ENCODE measurements around the gene GCAT. TPM values are rescaled to one million over a fixed set of nuclear protein-coding genes. Genes with fewer than 3 reads are reported as not detected.

GCAT gene
- total and polyA plus RNA-seq, 2 of the 4 experiments (the other 2 are of a cell fraction): 20.6 to 32.3 TPM

- peak overlapping the region; percentile 44 for H2AFZ ChIP-seq (replicated peaks; ENCODE audit: low read length, poor library complexity)
- TSS peak; percentile 87 for BruUV-seq (replicated peaks)
- 47% methylated on average over 13 of the region's 27 CpGs; no CpG with 5 or more reads in 1 of the 2 experiments for WGBS, 2 experiments (ENCODE audit: extremely low coverage in 2 of 2, insufficient read length in 1 of 2)
- no peak overlapping the region for H3K18ac ChIP-seq (ENCODE audit: low read depth, low read length)
- no peak overlapping the region for H2BK20ac ChIP-seq (ENCODE audit: low read depth, low read length)
- in situ Hi-C loops (cut with MboI; ENCODE audit: low sequenced_read_pairs): no loop called here
- peaks cover 26 to 48% of the 10 kb centered on the region in 2 experiments for H3K79me1 ChIP-seq (ENCODE audit: low read depth in 1 of 2, low read length in 2 of 2)
- dilution Hi-C loops (cut with HindIII; ENCODE audit: low sequenced_read_pairs, unreplicated experiment): no loop called here
- intact Hi-C loops (cut with micrococcal nuclease): loop anchor here (2.0 kb wide), 1 partner anchor 14 kb away; no protein-coding TSS in a partner anchor
- peaks cover 12% of the 10 kb centered on the region for H4K20me1 ChIP-seq (ENCODE audit: insufficient read depth, low read length)
- H3K56ac ChIP-seq (ENCODE audit: extremely low read depth, insufficient read depth, low read length): 0 out of 2 replicates have a peak overlapping the region, but pooled peaks have one; percentile 50
- peaks cover 13% of the 10 kb centered on the region for H3K36me3 ChIP-seq (ENCODE audit: control insufficient read depth, insufficient read depth, low read length)
- no peak for TF ChIP-seq MXI1 (IDR thresholded peaks at IDR 0.05; ENCODE audit: borderline replicate concordance, low read depth, low read length)
- no peak for TF ChIP-seq RFX5 (IDR thresholded peaks at IDR 0.05; ENCODE audit: low read depth, low read length)
- no peak for TF ChIP-seq RCOR1 (IDR thresholded peaks at IDR 0.05; ENCODE audit: insufficient replicate concordance, low read length)
- TF ChIP-seq FOS (IDR thresholded peaks at IDR 0.05; ENCODE audit: low read depth, low read length): no peak
- no peak for TF ChIP-seq RAD21 (IDR thresholded peaks at IDR 0.05; ENCODE audit: low read length)
- TF ChIP-seq MAFK (IDR thresholded peaks at IDR 0.05; ENCODE audit: low read depth, low read length): no peak
- H4K8ac ChIP-seq (ENCODE audit: low read depth in 2 of 2, low read length in 2 of 2): peak overlapping the region; percentile 86 to 95
- H4K91ac ChIP-seq (ENCODE audit: insufficient read depth, low read depth, low read length): peak overlapping the region; percentile 57; the same call in 1 of the 2 replicates
- peak overlapping the region; percentile 54 for H3K14ac ChIP-seq (replicated peaks; ENCODE audit: low read depth, low read length)
- H4K5ac ChIP-seq (ENCODE audit: low read depth, low read length): peak overlapping the region; percentile 34
- peak overlapping the region; percentile 55 for H3K4me2 ChIP-seq (ENCODE audit: low read depth, low read length)
- peak overlapping the region; percentile 74 for H3K4ac ChIP-seq (ENCODE audit: low read depth, low read length)
- H2BK15ac ChIP-seq (ENCODE audit: low read depth, low read length): no peak overlapping the region
- peaks cover 2% of the 10 kb centered on the region; the same call in 1 of the 2 replicates for H3K4me1 ChIP-seq (ENCODE audit: control insufficient read depth, insufficient read depth, low read length)
- no peak overlapping the region for H2BK120ac ChIP-seq (ENCODE audit: low read depth, low read length)
- peak overlapping the region; percentile 31 for H2BK5ac ChIP-seq (ENCODE audit: low read depth, low read length, poor library complexity, severe bottlenecking)
- ATAC-seq (ENCODE audit: low read depth) (no peak), DNase-seq (peak; percentile 16)
- H2AK5ac ChIP-seq (ENCODE audit: low read depth, low read length): peak overlapping the region; percentile 61; the same call in 1 of the 2 replicates
- no peaks in the 10 kb centered on the region for H3K27me3 ChIP-seq (ENCODE audit: control insufficient read depth, insufficient read depth, low read length)
- peak overlapping the region; percentile 80 for H3K4me3 ChIP-seq (ENCODE audit: insufficient read depth, low read depth, low read length)
- H3K23ac ChIP-seq (ENCODE audit: low read depth, low read length): peak overlapping the region; percentile 48; the same call in 1 of the 2 replicates
- ChIA-PET CTCF (no interaction called here), POLR2A (ENCODE audit: unreplicated experiment) (no interaction called here)
- no peaks in the 10 kb centered on the region for H3K9me3 ChIP-seq (ENCODE audit: control insufficient read depth, insufficient read depth, low read length)
- H3K27ac ChIP-seq (ENCODE audit: insufficient read depth, low read length): peak overlapping the region; percentile 1
- H2AK9ac ChIP-seq (replicated peaks; ENCODE audit: low read depth, low read length, poor library complexity): peak overlapping the region; percentile 84
- H3K9ac ChIP-seq (ENCODE audit: low read depth, low read length): peak overlapping the region; percentile 4
- H3K9me1 ChIP-seq (ENCODE audit: insufficient read depth, low read length): no peaks in the 10 kb centered on the region
These were observed 40.9 kb downstream of the GCAT start for GRCh38 chr22:37848587-37849088.

Data from IMR-90 (cell line).